ENCODE measurements around the gene DOCK9.

- TF ChIP-seq POLR2AphosphoS5 (IDR thresholded peaks at IDR 0.05; ENCODE audit: low read depth, low read length) (no peak), POLR2A (IDR thresholded peaks at IDR 0.05; ENCODE audit: low read depth, low read length) (no peak), TAF1 (IDR thresholded peaks at IDR 0.05; ENCODE audit: low read depth, low read length) (no peak), POU2F2 (IDR thresholded peaks at IDR 0.05; ENCODE audit: low read depth, low read length) (no peak), SPI1 (IDR thresholded peaks at IDR 0.05; ENCODE audit: low read depth, low read length) (no peak), PAX5 (IDR thresholded peaks at IDR 0.05; ENCODE audit: insufficient read depth, low read length, severe bottlenecking) (no peak)
These were observed 80.2 kb downstream of the DOCK9 start for GRCh38 chr13:98897706-98898105.
